H1 (cell line): Measurements from ENCODE around the gene MTTP. TPM values are rescaled to one million over a fixed set of nuclear protein-coding genes. Genes with fewer than 3 reads are reported as not detected.

Experiments used
- CTCF ChIA-PET: fragments of 300-600 bp; sonication (Branson Sonifier 250); formaldehyde crosslinking; loops from one replicate; lab custom pipeline; 2021; ENCODE audit not compliant: partially characterized antibody; lab: Charles Lee
- POLR2A ChIA-PET: fragments of 300-600 bp; sonication (Branson Sonifier 250); formaldehyde crosslinking; loops from one replicate; lab custom pipeline; 2021; ENCODE audit warnings: inconsistent platforms; ENCODE audit not compliant: partially characterized antibody; lab: Charles Lee
- DNase-seq, 2 experiments: peaks; one replicate each; pipeline versions ENCODE4 v3.0.0 to v3.0.0-alpha.2; 2010 to 2022; ENCODE audit warnings: low spot score in 2 of 2, low read depth in 1 of 2, mixed read lengths in 1 of 2
- FAIRE-seq: peaks from 2 replicates; lab custom pipeline; 2011; peaks lifted over from hg19 to GRCh38; lab: Jason Lieb, UNC
- H2AFZ ChIP-seq: 2 replicates; pipeline ENCODE4 v1.8.1; 2012; ENCODE audit warnings: low read length, inconsistent platforms
- H2AK5ac ChIP-seq: 2 replicates; pipeline ENCODE4 v1.6.1; 2013; ENCODE audit warnings: low read depth, low read length
- H2BK120ac ChIP-seq: replicated peaks from 2 replicates; pipeline ENCODE3; 2013; ENCODE audit warnings: low read depth, low read length, inconsistent platforms
- H2BK12ac ChIP-seq: 2 replicates; pipeline ENCODE4 v1.6.1; 2013; ENCODE audit warnings: low read depth, low read length
- H2BK15ac ChIP-seq: 2 replicates; pipeline ENCODE4 v1.6.1; 2013; ENCODE audit warnings: low read length
- H2BK20ac ChIP-seq: 2 replicates; pipeline ENCODE4 v1.6.1; 2013; ENCODE audit warnings: low read length
- H2BK5ac ChIP-seq: 2 replicates; pipeline ENCODE4 v1.6.1; 2013; ENCODE audit warnings: low read depth, low read length
- H3K14ac ChIP-seq: 2 replicates; pipeline ENCODE4 v1.6.1; 2013; ENCODE audit warnings: inconsistent platforms; ENCODE audit not compliant: insufficient read length
- H3K18ac ChIP-seq: 2 replicates; pipeline ENCODE4 v1.6.1; 2013; ENCODE audit warnings: low read length; ENCODE audit errors: extremely low read depth
- H3K23ac ChIP-seq: 2 replicates; pipeline ENCODE4 v1.6.1; 2013; ENCODE audit warnings: inconsistent platforms; ENCODE audit not compliant: insufficient read length
- H3K23me2 ChIP-seq: 2 replicates; pipeline ENCODE4 v1.6.1; 2013; ENCODE audit warnings: low read depth, low read length
- H3K27ac ChIP-seq: 2 replicates; pipeline ENCODE4 v1.6.1; 2011; ENCODE audit warnings: low read depth, low read length, inconsistent platforms
- H3K27me3 ChIP-seq, 4 experiments: replicated peaks in 1 of 4; 1 replicate in 1 of 4; 2 replicates in 3 of 4; pipeline versions ENCODE4 v1.6.1 to v1.8.1; 2011 to 2013; ENCODE audit warnings: low read length in 3 of 4, mild to moderate bottlenecking in 3 of 4, inconsistent platforms in 2 of 4, mixed read lengths in 2 of 4, moderate library complexity in 1 of 4; ENCODE audit not compliant: control insufficient read depth in 3 of 4, insufficient read depth in 3 of 4; ENCODE audit errors: extremely low read depth in 1 of 4
- H3K36me3 ChIP-seq, 4 experiments: 2 replicates each; pipeline versions ENCODE4 v1.6.1 to v1.8.1; 2011 to 2013; ENCODE audit warnings: mild to moderate bottlenecking in 4 of 4, low read length in 3 of 4, moderate library complexity in 2 of 4, control low read depth in 1 of 4, inconsistent platforms in 1 of 4; ENCODE audit not compliant: insufficient read depth in 4 of 4, control insufficient read depth in 2 of 4
- H3K4ac ChIP-seq: replicated peaks from 2 replicates; pipeline ENCODE3; 2013; ENCODE audit warnings: low read length, low read depth, mixed read lengths, inconsistent platforms; ENCODE audit not compliant: insufficient read length
- H3K4me1 ChIP-seq, 4 experiments: replicated peaks in 1 of 4; 1 replicate in 1 of 4; 2 replicates in 3 of 4; pipeline versions ENCODE4 v1.6.1 to v1.8.1; 2011 to 2013; ENCODE audit warnings: low read length in 3 of 4, inconsistent platforms in 2 of 4, mixed read lengths in 1 of 4; ENCODE audit not compliant: insufficient read depth in 4 of 4, control insufficient read depth in 3 of 4
- H3K4me2 ChIP-seq, 2 experiments: 2 replicates each; pipeline versions ENCODE4 v1.6.1 to v1.8.1; 2011 to 2013; ENCODE audit warnings: low read depth in 2 of 2, low read length in 2 of 2, control low read depth in 1 of 2, inconsistent platforms in 1 of 2, mild to moderate bottlenecking in 1 of 2; ENCODE audit not compliant: insufficient read depth in 1 of 2
- H3K4me3 ChIP-seq, 4 experiments: fragments of 200-600, 300-600 bp in 1 of 4; sonication (generic), shearing (Covaris generic), sonication (Bioruptor Twin) in 1 of 4; 2 replicates each; pipeline versions ENCODE4 v1.5.1 to v1.8.1; 2011 to 2016; ENCODE audit warnings: low read length in 4 of 4, low read depth in 3 of 4, control low read depth in 2 of 4, inconsistent platforms in 2 of 4, mild to moderate bottlenecking in 2 of 4, mixed read lengths in 1 of 4, moderate library complexity in 1 of 4; ENCODE audit not compliant: insufficient read depth in 2 of 4; ENCODE audit errors: extremely low read depth in 1 of 4
- H3K56ac ChIP-seq: replicated peaks from 2 replicates; pipeline ENCODE3; 2013; ENCODE audit warnings: low read depth, mild to moderate bottlenecking, mixed read lengths, low read length, inconsistent platforms; ENCODE audit not compliant: insufficient read length
- H3K79me1 ChIP-seq: 2 replicates; pipeline ENCODE4 v1.6.1; 2013; ENCODE audit warnings: low read depth, low read length, control low read depth
- H3K79me2 ChIP-seq, 2 experiments: 2 replicates each; pipeline versions ENCODE4 v1.6.1 to v1.8.1; 2012 to 2013; ENCODE audit warnings: low read length in 2 of 2, mild to moderate bottlenecking in 2 of 2, inconsistent platforms in 1 of 2; ENCODE audit not compliant: insufficient read depth in 2 of 2, control insufficient read depth in 1 of 2
- H3K9ac ChIP-seq, 4 experiments: replicated peaks in 1 of 4; 1 replicate in 1 of 4; 2 replicates in 3 of 4; pipeline versions ENCODE4 v1.6.1 to v1.8.1; 2011 to 2013; ENCODE audit warnings: low read depth in 3 of 4, low read length in 3 of 4, control low read depth in 2 of 4, mild to moderate bottlenecking in 2 of 4, moderate library complexity in 2 of 4, inconsistent platforms in 1 of 4; ENCODE audit errors: extremely low read depth in 1 of 4
- H3K9me3 ChIP-seq, 2 experiments: 2 replicates each; pipeline versions ENCODE4 v1.6.1 to v1.8.1; 2012 to 2013; ENCODE audit warnings: mild to moderate bottlenecking in 2 of 2, moderate library complexity in 2 of 2, control low read depth in 1 of 2, inconsistent platforms in 1 of 2, low read depth in 1 of 2, low read length in 1 of 2, mixed read lengths in 1 of 2; ENCODE audit not compliant: insufficient read depth in 2 of 2
- H4K20me1 ChIP-seq, 2 experiments: replicated peaks in 1 of 2; 2 replicates each; pipeline versions ENCODE3 to v1.8.1; 2011 to 2013; ENCODE audit warnings: inconsistent platforms in 2 of 2, low read length in 2 of 2, mild to moderate bottlenecking in 1 of 2; ENCODE audit not compliant: insufficient read depth in 2 of 2, control insufficient read depth in 1 of 2
- H4K5ac ChIP-seq: 2 replicates; pipeline ENCODE4 v1.6.1; 2013; ENCODE audit warnings: low read length, low read depth, mixed read lengths, inconsistent platforms; ENCODE audit not compliant: insufficient read length
- H4K8ac ChIP-seq: 2 replicates; pipeline ENCODE4 v1.8.0; 2013; ENCODE audit warnings: mild to moderate bottlenecking, moderate library complexity, low read length, inconsistent platforms; ENCODE audit not compliant: insufficient read depth; ENCODE audit errors: extremely low read depth
- H4K91ac ChIP-seq: replicated peaks from 2 replicates; pipeline ENCODE3; 2013; ENCODE audit warnings: low read length, mixed read lengths, inconsistent platforms; ENCODE audit not compliant: insufficient read length
- ASH2L ChIP-seq: fragments of 200-600, 300-600 bp; sonication (generic); IDR thresholded peaks from one replicate; pipeline ENCODE4 v1.7.1; 2017; ENCODE audit warnings: low read length
- CEBPB ChIP-seq: IDR thresholded peaks from 2 replicates; pipeline ENCODE4 v1.6.1; 2012; ENCODE audit warnings: low read depth, low read length
- CTBP2 ChIP-seq: IDR thresholded peaks from 2 replicates; pipeline ENCODE4 v1.7.0; 2011; ENCODE audit warnings: borderline replicate concordance, mild to moderate bottlenecking, moderate library complexity, mixed read lengths, low read length; ENCODE audit not compliant: insufficient read depth, insufficient read length
- KDM5A ChIP-seq: fragments of 200-600 bp; IDR thresholded peaks from 2 replicates; pipeline ENCODE4 v1.7.1; 2012; ENCODE audit warnings: mild to moderate bottlenecking, low read length, inconsistent platforms, mixed read lengths
- MAFK ChIP-seq: IDR thresholded peaks from 2 replicates; pipeline ENCODE4 v1.6.1; 2012; ENCODE audit warnings: low read depth, mild to moderate bottlenecking, improper control_type of control experiment, low read length
- PHF8 ChIP-seq: fragments of 200-600 bp; sonication (generic); conservative IDR thresholded peaks from 2 replicates; pipeline ENCODE4 v1.7.1; 2012; ENCODE audit warnings: low read depth, mild to moderate bottlenecking, inconsistent platforms, low read length, moderate library complexity
- POLR2AphosphoS5 ChIP-seq: IDR thresholded peaks from 2 replicates; pipeline ENCODE4 v1.6.1; 2011; ENCODE audit warnings: low read depth, low read length
- TCF12 ChIP-seq: IDR thresholded peaks from 2 replicates; pipeline ENCODE4 v1.6.1; 2011; ENCODE audit warnings: low read depth, mild to moderate bottlenecking, low read length
- YY1 ChIP-seq: IDR thresholded peaks from 2 replicates; pipeline ENCODE4 v1.6.1; 2011; ENCODE audit warnings: low read depth, mild to moderate bottlenecking, low read length
- WGBS, 2 experiments: shearing (Covaris generic) in 1 of 2; methylation state at CpG; one replicate each; pipeline versions ENCODE4 v1.1.6 to v1.1.7; 2013 to 2015; ENCODE audit warnings: low lambda C conversion rate in 2 of 2, mixed read lengths in 2 of 2, inconsistent platforms in 1 of 2, low coverage in 1 of 2, missing lambda C conversion rate in 1 of 2; ENCODE audit not compliant: insufficient replicate concordance in 2 of 2, insufficient coverage in 1 of 2, insufficient read length in 1 of 2; ENCODE audit errors: extremely low coverage in 1 of 2, missing lambda C conversion rate in 1 of 2; 5-methylcytosine and 5-hydroxymethylcytosine counted together
- polyA plus RNA-seq, 7 experiments: library from polyadenylated mRNA; depleted of rRNA in 3 of 7; stranded (reverse) in 5 of 7; unstranded in 2 of 7; fragments of >200 nt in 5 of 7; fragments of 200-250 nt in 2 of 7; gene quantifications; 1 replicate in 5 of 7; 2 replicates in 1 of 7; 4 replicates in 1 of 7; pipeline versions ENCODE4 v1.2.1 to v1.2.3, GENCODE V29; 2011 to 2013; ENCODE audit warnings: missing spikeins in 2 of 7, mixed read lengths in 2 of 7
- total RNA-seq: library from RNA; stranded (reverse); fragmentation: NEBNext Ultra II Directional; extraction: Animal tissue kit (Norgen Biotek cat#: 25700); gene quantifications from 2 replicates; pipeline ENCODE4 v1.2.1, GENCODE V29; 2021
- TF ChIP-seq, protein P1 (sequence below), 3 experiments: IDR thresholded peaks; 1 replicate in 2 of 3; 2 replicates in 1 of 3; pipeline versions ENCODE4 v1.5.1 to v1.6.1; 2011; ENCODE audit warnings: low read length in 3 of 3, mild to moderate bottlenecking in 3 of 3, inconsistent platforms in 2 of 3, low read depth in 1 of 3, moderate library complexity in 1 of 3; ENCODE audit not compliant: insufficient read depth in 1 of 3; ENCODE audit errors: control extremely low read depth in 1 of 3
- TF ChIP-seq, protein P2 (sequence below): IDR thresholded peaks from 2 replicates; pipeline ENCODE4 v1.6.1; 2011; ENCODE audit warnings: low read length, improper control_type of control experiment

MTTP gene
- total and polyA plus RNA-seq, 2 of the 8 experiments (the other 6 are each of a cell fraction or from before 2014, with no cell fraction given), result 0.12 to 0.26 TPM

DNA sequence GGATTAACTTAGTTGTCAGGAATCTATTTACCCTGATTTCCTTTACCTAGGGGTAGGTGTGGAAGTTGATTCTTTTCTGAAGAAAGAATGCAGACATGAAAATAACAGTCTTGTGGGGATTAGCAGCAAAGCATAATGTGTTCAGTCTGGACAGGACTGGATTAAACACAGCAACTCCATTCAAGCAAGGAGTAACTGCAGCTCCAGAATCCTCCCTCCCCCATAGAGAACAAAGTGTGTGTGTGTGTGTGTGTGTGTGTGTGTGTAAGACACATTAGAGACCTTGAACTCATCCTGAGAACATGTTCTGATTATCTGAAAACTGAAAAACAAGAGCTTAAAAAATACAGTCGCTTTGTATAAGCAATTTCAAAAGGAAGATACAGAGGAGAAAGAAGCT lies 73.7 kb downstream of the MTTP start:
- Histone ChIP-seq H3K27me3 (peaks cover 4 to 19% (median 6%) of the 10 kb centered on the region in 4 experiments; a peak in 5 of 7 replicates), H3K23ac (no peak overlapping the region), H2AFZ (no peak overlapping the region), H3K23me2 (no peaks in the 10 kb centered on the region), H3K79me2 (no peaks in the 10 kb centered on the region), H3K36me3 (no peaks in the 10 kb centered on the region), H3K14ac (no peak overlapping the region), H3K4ac (no peak overlapping the region), H4K20me1 (no peaks in the 10 kb centered on the region), H2AK5ac (no peak overlapping the region), H3K4me2 (no peak overlapping the region), H4K5ac (no peak overlapping the region), H3K18ac (no peak overlapping the region), H3K9ac (no peak overlapping the region), H2BK15ac (no peak overlapping the region), H2BK5ac (no peak overlapping the region), H3K27ac (no peak overlapping the region), H2BK120ac (no peak overlapping the region), H3K9me3 (no peaks in the 10 kb centered on the region), H3K4me1 (peaks cover 0 to 10% (median 5%) of the 10 kb centered on the region in 4 experiments; a peak in 3 of 7 replicates), H4K91ac (no peak overlapping the region), H2BK20ac (no peak overlapping the region), H2BK12ac (no peak overlapping the region), H3K79me1 (no peaks in the 10 kb centered on the region), H3K56ac (no peak overlapping the region), H3K4me3 (no peak overlapping the region), H4K8ac (no peak overlapping the region)
- WGBS, 2 experiments, result 79% methylated on average over 1 of the region's 1 CpG; no CpG with 5 or more reads in 1 of the 2 experiments
- CTCF ChIA-PET, result interaction anchor here (0.9 to 1.0 kb wide), 2 partner anchors 10 to 34 kb away, joined by 3 read pairs; partner anchors contain the start of gene C4orf54
- no peak for FAIRE-seq
- POLR2A ChIA-PET, result no interaction called here
- no peak for DNase-seq
- TF ChIP-seq PHF8, result no peak
- no peak for TF ChIP-seq YY1
- TF ChIP-seq CTBP2, result no peak
- no peak for TF ChIP-seq ASH2L
- TF ChIP-seq POLR2AphosphoS5, result no peak
- TF ChIP-seq MAFK, result no peak
- no peak for TF ChIP-seq KDM5A
- TF ChIP-seq, protein P1, sequence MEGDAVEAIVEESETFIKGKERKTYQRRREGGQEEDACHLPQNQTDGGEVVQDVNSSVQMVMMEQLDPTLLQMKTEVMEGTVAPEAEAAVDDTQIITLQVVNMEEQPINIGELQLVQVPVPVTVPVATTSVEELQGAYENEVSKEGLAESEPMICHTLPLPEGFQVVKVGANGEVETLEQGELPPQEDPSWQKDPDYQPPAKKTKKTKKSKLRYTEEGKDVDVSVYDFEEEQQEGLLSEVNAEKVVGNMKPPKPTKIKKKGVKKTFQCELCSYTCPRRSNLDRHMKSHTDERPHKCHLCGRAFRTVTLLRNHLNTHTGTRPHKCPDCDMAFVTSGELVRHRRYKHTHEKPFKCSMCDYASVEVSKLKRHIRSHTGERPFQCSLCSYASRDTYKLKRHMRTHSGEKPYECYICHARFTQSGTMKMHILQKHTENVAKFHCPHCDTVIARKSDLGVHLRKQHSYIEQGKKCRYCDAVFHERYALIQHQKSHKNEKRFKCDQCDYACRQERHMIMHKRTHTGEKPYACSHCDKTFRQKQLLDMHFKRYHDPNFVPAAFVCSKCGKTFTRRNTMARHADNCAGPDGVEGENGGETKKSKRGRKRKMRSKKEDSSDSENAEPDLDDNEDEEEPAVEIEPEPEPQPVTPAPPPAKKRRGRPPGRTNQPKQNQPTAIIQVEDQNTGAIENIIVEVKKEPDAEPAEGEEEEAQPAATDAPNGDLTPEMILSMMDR (IDR thresholded peaks at IDR 0.05; ENCODE audit: control extremely low read depth in 1 of 3, insufficient read depth in 1 of 3, low read depth in 1 of 3, low read length in 3 of 3), result no peak
- TF ChIP-seq, protein P2, sequence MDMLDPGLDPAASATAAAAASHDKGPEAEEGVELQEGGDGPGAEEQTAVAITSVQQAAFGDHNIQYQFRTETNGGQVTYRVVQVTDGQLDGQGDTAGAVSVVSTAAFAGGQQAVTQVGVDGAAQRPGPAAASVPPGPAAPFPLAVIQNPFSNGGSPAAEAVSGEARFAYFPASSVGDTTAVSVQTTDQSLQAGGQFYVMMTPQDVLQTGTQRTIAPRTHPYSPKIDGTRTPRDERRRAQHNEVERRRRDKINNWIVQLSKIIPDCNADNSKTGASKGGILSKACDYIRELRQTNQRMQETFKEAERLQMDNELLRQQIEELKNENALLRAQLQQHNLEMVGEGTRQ, result no peak
- TF ChIP-seq TCF12, result no peak
- TF ChIP-seq CEBPB, result no peak
